Panc1 (cell line): Measurements from ENCODE around the gene PIGR.

Source experiments
- CTCF ChIP-seq: fragments of 450-650 bp; IDR thresholded peaks from 2 replicates; pipeline ENCODE4 v1.5.1; 2017; ENCODE audit warnings: mild to moderate bottlenecking
- POLR2AphosphoS5 ChIP-seq: IDR thresholded peaks from 2 replicates; pipeline ENCODE4 v1.6.1; 2012; ENCODE audit warnings: mild to moderate bottlenecking, low read depth, low read length, moderate library complexity
- REST ChIP-seq, 2 experiments: IDR thresholded peaks; 2 replicates each; pipeline ENCODE4 v1.6.1; 2011 to 2012; ENCODE audit warnings: low read depth in 2 of 2, control low read depth in 1 of 2, low read length in 1 of 2, mild to moderate bottlenecking in 1 of 2, moderate library complexity in 1 of 2; ENCODE audit not compliant: insufficient read depth in 1 of 2
- SIN3A ChIP-seq: IDR thresholded peaks from 2 replicates; pipeline ENCODE4 v1.6.1; 2012; ENCODE audit warnings: low read depth, mild to moderate bottlenecking, low read length, moderate library complexity, borderline replicate concordance; ENCODE audit not compliant: insufficient read depth
- TCF7L2 ChIP-seq: IDR thresholded peaks from 2 replicates; pipeline ENCODE4 v1.6.1; 2011; ENCODE audit warnings: mild to moderate bottlenecking, low read depth, low read length, inconsistent platforms

- no peak for TF ChIP-seq CTCF
- TF ChIP-seq SIN3A: no peak
- TF ChIP-seq TCF7L2: no peak
- TF ChIP-seq REST (IDR thresholded peaks at IDR 0.05; ENCODE audit: insufficient read depth in 1 of 2, low read depth in 2 of 2, low read length in 1 of 2): no peak
- TF ChIP-seq POLR2AphosphoS5: no peak
Observed at GRCh38 chr1:206887701-206888100, 58.6 kb downstream of the PIGR start.
